HepG2 (cell line): ENCODE data around the gene AMBRA1. TPM values are rescaled to one million over a fixed set of nuclear protein-coding genes. Genes with fewer than 3 reads are reported as not detected.
A peak's percentile ranks its signal among the peaks of the same experiment; 100 is the strongest.

Source experiments
- CBX1 ChIP-seq: IDR thresholded peaks from one replicate; pipeline ENCODE4 v1.6.1; 2016; ENCODE audit warnings: antibody characterized with exemption, low read depth
- DR1 ChIP-seq: sonication (generic); formaldehyde crosslinking; IDR thresholded peaks from 2 replicates; pipeline ENCODE4 v1.8.0; 2021; ENCODE audit warnings: mild to moderate bottlenecking, missing genetic modification reagents, inconsistent platforms
- GABPB1 ChIP-seq: IDR thresholded peaks from 2 replicates; pipeline ENCODE4 v1.6.1; 2016; ENCODE audit warnings: mild to moderate bottlenecking, missing genetic modification reagents, moderate library complexity, missing compliant biosample characterization
- GATA4 ChIP-seq: sonication (generic); IDR thresholded peaks from 2 replicates; pipeline ENCODE4 v1.6.1; 2016; ENCODE audit warnings: antibody characterized with exemption, low read depth, borderline replicate concordance
- PHF20 ChIP-seq: sonication (generic); formaldehyde crosslinking; IDR thresholded peaks from 2 replicates; pipeline ENCODE4 v1.5.0; 2020; ENCODE audit warnings: mild to moderate bottlenecking, missing genetic modification reagents
- PLRG1 ChIP-seq: fragments of 450-650 bp; conservative IDR thresholded peaks from 2 replicates; pipeline ENCODE4 v1.6.1; 2016
- POLR2A ChIP-seq, 2 experiments: IDR thresholded peaks; 2 replicates each; pipeline ENCODE4 v1.6.1; 2011; ENCODE audit warnings: low read depth in 2 of 2, low read length in 2 of 2, mild to moderate bottlenecking in 1 of 2, moderate library complexity in 1 of 2; ENCODE audit not compliant: insufficient read depth in 1 of 2
- POLR2AphosphoS2 ChIP-seq: IDR thresholded peaks from 2 replicates; pipeline ENCODE4 v1.6.1; 2011; ENCODE audit warnings: low read depth, low read length, improper control_type of control experiment
- RBAK ChIP-seq: sonication (generic); formaldehyde crosslinking; IDR thresholded peaks from 2 replicates; pipeline ENCODE4 v1.5.1; 2020; ENCODE audit warnings: mild to moderate bottlenecking, missing genetic modification reagents
- ZBTB20 ChIP-seq: sonication (generic); formaldehyde crosslinking; IDR thresholded peaks from 2 replicates; pipeline ENCODE4 v1.8.1; 2023; ENCODE audit warnings: missing genetic modification reagents, low read depth, mild to moderate bottlenecking, borderline replicate concordance
- ZNF263 ChIP-seq: sonication (generic); formaldehyde crosslinking; IDR thresholded peaks from 2 replicates; pipeline ENCODE4 v1.4.0; 2020; ENCODE audit warnings: missing genetic modification reagents
- ZNF331 ChIP-seq: sonication (generic); formaldehyde crosslinking; IDR thresholded peaks from 2 replicates; pipeline ENCODE4 v1.4.0; 2020; ENCODE audit warnings: missing genetic modification reagents
- ZNF589 ChIP-seq: sonication (generic); formaldehyde crosslinking; conservative IDR thresholded peaks from 2 replicates; pipeline ENCODE4 v1.8.0; 2022; ENCODE audit warnings: mild to moderate bottlenecking, moderate library complexity, missing genetic modification reagents
- ZNF644 ChIP-seq: IDR thresholded peaks from 2 replicates; pipeline ENCODE4 v1.6.1; 2016; ENCODE audit warnings: low read depth
- ZNF761 ChIP-seq: sonication (generic); formaldehyde crosslinking; conservative IDR thresholded peaks from 2 replicates; pipeline ENCODE4 v1.4.0; 2020; ENCODE audit warnings: mild to moderate bottlenecking, missing genetic modification reagents
- polyA plus RNA-seq, 8 experiments: library from polyadenylated mRNA; depleted of rRNA in 3 of 8; stranded (reverse) in 7 of 8; unstranded in 1 of 8; fragments of >200 nt; fragmentation: Illumina TruSeq in 4 of 8; extraction: Trizol in 4 of 8; gene quantifications; 2 replicates each; pipeline versions ENCODE4 v1.2.1 to v1.2.3, GENCODE V29; 2011 to 2016; ENCODE audit warnings: low read depth in 4 of 8, missing spikeins in 1 of 8, mixed read lengths in 1 of 8; ENCODE audit not compliant: insufficient read depth in 1 of 8
- total RNA-seq, 5 experiments: library from RNA; depleted of rRNA; stranded (reverse); fragments of >200 nt; fragmentation: Illumina TruSeq; extraction: Trizol; gene quantifications; 2 replicates each; pipeline ENCODE4 v1.2.3, GENCODE V29; 2016; ENCODE audit warnings: low read depth in 1 of 5
- TF ChIP-seq, protein P1 (sequence below): sonication (generic); formaldehyde crosslinking; IDR thresholded peaks from 2 replicates; pipeline ENCODE4 v1.4.0; 2020; ENCODE audit warnings: missing genetic modification reagents, borderline replicate concordance
- TF ChIP-seq, protein P2 (sequence below): sonication (generic); formaldehyde crosslinking; IDR thresholded peaks from 2 replicates; pipeline ENCODE4 v1.8.0; 2022; ENCODE audit warnings: mild to moderate bottlenecking, missing genetic modification reagents
- TF ChIP-seq, protein P3 (sequence below): sonication (generic); formaldehyde crosslinking; IDR thresholded peaks from 2 replicates; pipeline ENCODE4 v1.4.0; 2020; ENCODE audit warnings: missing genetic modification reagents, low read depth, mild to moderate bottlenecking, borderline replicate concordance
- TF ChIP-seq, protein P4 (sequence below): sonication (generic); formaldehyde crosslinking; IDR thresholded peaks from 2 replicates; pipeline ENCODE4 v1.8.1; 2023; ENCODE audit warnings: missing genetic modification reagents, inconsistent platforms, borderline replicate concordance
- TF ChIP-seq, protein P5 (sequence below): sonication (generic); formaldehyde crosslinking; IDR thresholded peaks from 2 replicates; pipeline ENCODE4 v1.8.1; 2022; ENCODE audit warnings: mild to moderate bottlenecking, missing genetic modification reagents
- TF ChIP-seq, protein P6 (sequence below): IDR thresholded peaks from 2 replicates; pipeline ENCODE4 v1.6.1; 2016; ENCODE audit warnings: missing biosample characterization, missing genetic modification reagents, low read depth

Gene AMBRA1
- total and polyA plus RNA-seq, 2 of the 13 experiments (the other 11 are each of a cell fraction or from before 2014, with no cell fraction given): 15.7 to 26.0 TPM

DNA sequence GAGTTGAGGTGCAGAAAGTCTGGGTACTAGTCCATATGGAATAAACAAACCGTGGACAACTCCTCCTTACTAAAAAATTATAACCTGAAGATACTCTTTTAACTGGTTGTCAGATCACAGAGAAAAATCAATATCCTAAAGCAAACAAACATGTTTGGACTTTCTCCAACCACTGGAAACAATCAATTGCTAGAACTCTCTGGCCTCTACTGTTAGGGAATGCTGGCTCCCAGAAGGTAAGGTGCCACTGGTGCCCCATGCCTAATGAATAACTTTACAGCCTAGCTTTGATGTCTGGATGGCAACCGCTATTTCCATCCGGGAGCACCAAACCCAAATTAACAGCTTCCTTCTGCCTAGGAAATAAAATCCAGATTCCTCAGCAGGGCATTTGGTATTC lies 74.5 kb downstream of the AMBRA1 start (continued):
- TF ChIP-seq, protein P1, sequence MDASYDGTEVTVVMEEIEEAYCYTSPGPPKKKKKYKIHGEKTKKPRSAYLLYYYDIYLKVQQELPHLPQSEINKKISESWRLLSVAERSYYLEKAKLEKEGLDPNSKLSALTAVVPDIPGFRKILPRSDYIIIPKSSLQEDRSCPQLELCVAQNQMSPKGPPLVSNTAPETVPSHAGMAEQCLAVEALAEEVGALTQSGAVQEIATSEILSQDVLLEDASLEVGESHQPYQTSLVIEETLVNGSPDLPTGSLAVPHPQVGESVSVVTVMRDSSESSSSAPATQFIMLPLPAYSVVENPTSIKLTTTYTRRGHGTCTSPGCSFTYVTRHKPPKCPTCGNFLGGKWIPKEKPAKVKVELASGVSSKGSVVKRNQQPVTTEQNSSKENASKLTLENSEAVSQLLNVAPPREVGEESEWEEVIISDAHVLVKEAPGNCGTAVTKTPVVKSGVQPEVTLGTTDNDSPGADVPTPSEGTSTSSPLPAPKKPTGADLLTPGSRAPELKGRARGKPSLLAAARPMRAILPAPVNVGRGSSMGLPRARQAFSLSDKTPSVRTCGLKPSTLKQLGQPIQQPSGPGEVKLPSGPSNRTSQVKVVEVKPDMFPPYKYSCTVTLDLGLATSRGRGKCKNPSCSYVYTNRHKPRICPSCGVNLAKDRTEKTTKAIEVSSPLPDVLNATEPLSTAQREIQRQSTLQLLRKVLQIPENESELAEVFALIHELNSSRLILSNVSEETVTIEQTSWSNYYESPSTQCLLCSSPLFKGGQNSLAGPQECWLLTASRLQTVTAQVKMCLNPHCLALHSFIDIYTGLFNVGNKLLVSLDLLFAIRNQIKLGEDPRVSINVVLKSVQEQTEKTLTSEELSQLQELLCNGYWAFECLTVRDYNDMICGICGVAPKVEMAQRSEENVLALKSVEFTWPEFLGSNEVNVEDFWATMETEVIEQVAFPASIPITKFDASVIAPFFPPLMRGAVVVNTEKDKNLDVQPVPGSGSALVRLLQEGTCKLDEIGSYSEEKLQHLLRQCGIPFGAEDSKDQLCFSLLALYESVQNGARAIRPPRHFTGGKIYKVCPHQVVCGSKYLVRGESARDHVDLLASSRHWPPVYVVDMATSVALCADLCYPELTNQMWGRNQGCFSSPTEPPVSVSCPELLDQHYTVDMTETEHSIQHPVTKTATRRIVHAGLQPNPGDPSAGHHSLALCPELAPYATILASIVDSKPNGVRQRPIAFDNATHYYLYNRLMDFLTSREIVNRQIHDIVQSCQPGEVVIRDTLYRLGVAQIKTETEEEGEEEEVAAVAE: no peak
- no peak for TF ChIP-seq ZBTB20 (CRISPR knock-in tag)
- no peak for TF ChIP-seq DR1 (CRISPR knock-in tag)
- TF ChIP-seq, protein P2, sequence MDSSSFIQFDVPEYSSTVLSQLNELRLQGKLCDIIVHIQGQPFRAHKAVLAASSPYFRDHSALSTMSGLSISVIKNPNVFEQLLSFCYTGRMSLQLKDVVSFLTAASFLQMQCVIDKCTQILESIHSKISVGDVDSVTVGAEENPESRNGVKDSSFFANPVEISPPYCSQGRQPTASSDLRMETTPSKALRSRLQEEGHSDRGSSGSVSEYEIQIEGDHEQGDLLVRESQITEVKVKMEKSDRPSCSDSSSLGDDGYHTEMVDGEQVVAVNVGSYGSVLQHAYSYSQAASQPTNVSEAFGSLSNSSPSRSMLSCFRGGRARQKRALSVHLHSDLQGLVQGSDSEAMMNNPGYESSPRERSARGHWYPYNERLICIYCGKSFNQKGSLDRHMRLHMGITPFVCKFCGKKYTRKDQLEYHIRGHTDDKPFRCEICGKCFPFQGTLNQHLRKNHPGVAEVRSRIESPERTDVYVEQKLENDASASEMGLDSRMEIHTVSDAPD: no peak
- TF ChIP-seq, protein P3, sequence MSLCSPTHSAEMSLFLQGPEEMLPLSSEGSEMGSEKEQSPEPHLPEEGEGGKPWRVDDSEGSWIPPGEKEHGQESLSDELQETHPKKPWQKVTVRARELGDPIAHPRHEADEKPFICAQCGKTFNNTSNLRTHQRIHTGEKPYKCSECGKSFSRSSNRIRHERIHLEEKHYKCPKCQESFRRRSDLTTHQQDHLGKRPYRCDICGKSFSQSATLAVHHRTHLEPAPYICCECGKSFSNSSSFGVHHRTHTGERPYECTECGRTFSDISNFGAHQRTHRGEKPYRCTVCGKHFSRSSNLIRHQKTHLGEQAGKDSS (CRISPR knock-in tag): no peak
- no peak for TF ChIP-seq ZNF761 (CRISPR knock-in tag)
- TF ChIP-seq POLR2AphosphoS2: no peak
- no peak for TF ChIP-seq POLR2A (IDR thresholded peaks at IDR 0.05; ENCODE audit: insufficient read depth in 1 of 2, low read depth in 2 of 2, low read length in 2 of 2)
- TF ChIP-seq ZNF644 (CRISPR knock-in tag): 0 out of 2 replicates have a peak, but pooled peaks have one; percentile 14
- peak; percentile 29; the same call in 1 of the 2 replicates for TF ChIP-seq ZNF263 (CRISPR knock-in tag)
- TF ChIP-seq GABPB1: no peak
- no peak for TF ChIP-seq PHF20 (CRISPR knock-in tag)
- TF ChIP-seq PLRG1: no peak
- TF ChIP-seq ZNF331 (CRISPR knock-in tag): 0 out of 2 replicates have a peak, but pooled peaks have one; percentile 42
- TF ChIP-seq RBAK: no peak
- TF ChIP-seq CBX1: no peak
- TF ChIP-seq, protein P4, sequence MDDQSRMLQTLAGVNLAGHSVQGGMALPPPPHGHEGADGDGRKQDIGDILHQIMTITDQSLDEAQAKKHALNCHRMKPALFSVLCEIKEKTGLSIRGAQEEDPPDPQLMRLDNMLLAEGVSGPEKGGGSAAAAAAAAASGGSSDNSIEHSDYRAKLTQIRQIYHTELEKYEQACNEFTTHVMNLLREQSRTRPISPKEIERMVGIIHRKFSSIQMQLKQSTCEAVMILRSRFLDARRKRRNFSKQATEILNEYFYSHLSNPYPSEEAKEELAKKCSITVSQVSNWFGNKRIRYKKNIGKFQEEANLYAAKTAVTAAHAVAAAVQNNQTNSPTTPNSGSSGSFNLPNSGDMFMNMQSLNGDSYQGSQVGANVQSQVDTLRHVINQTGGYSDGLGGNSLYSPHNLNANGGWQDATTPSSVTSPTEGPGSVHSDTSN: no peak
- TF ChIP-seq, protein P5, sequence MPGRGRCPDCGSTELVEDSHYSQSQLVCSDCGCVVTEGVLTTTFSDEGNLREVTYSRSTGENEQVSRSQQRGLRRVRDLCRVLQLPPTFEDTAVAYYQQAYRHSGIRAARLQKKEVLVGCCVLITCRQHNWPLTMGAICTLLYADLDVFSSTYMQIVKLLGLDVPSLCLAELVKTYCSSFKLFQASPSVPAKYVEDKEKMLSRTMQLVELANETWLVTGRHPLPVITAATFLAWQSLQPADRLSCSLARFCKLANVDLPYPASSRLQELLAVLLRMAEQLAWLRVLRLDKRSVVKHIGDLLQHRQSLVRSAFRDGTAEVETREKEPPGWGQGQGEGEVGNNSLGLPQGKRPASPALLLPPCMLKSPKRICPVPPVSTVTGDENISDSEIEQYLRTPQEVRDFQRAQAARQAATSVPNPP: 0 out of 2 replicates have a peak, but pooled peaks have one; percentile 42
- TF ChIP-seq, protein P6, sequence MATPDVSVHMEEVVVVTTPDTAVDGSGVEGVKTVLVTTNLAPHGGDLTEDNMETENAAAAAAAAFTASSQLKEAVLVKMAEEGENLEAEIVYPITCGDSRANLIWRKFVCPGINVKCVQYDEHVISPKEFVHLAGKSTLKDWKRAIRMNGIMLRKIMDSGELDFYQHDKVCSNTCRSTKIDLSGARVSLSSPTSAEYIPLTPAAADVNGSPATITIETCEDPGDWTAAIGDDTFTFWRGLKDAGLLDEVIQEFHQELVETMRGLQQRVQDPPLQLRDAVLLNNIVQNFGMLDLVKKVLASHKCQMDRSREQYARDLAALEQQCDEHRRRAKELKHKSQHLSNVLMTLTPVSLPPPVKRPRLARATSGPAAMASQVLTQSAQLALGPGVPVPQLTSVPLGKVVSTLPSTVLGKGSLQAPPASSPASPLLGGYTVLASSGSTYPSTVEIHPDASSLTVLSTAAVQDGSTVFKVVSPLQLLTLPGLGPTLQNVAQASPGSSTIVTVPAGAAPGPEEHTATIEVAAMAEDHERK (CRISPR knock-in tag): no peak
- TF ChIP-seq ZNF589 (CRISPR knock-in tag): no peak
- no peak for TF ChIP-seq GATA4
